Subcutaneous abdominal adipose tissue (tissue), 5 donors: Measurements from ENCODE around the gene OR6N2.

Experiments used
- H3K27ac ChIP-seq: one replicate; pipeline ENCODE4 v1.7.0; 2013; ENCODE audit warnings: low read depth, mild to moderate bottlenecking, inconsistent platforms, low read length, moderate library complexity
- H3K27me3 ChIP-seq, 5 donors: one replicate each; pipeline ENCODE4 v1.7.0; 2013; ENCODE audit warnings: low read length in 5 of 5, inconsistent platforms in 1 of 5; ENCODE audit not compliant: control insufficient read depth in 5 of 5, insufficient read depth in 4 of 5
- H3K36me3 ChIP-seq, 5 donors: one replicate each; pipeline ENCODE4 v1.7.0; 2013; ENCODE audit warnings: low read length in 5 of 5; ENCODE audit not compliant: control insufficient read depth in 5 of 5, insufficient read depth in 5 of 5
- H3K4me1 ChIP-seq, 5 donors: one replicate each; pipeline ENCODE4 v1.7.0; 2013; ENCODE audit warnings: low read length in 5 of 5, mild to moderate bottlenecking in 3 of 5, moderate library complexity in 1 of 5; ENCODE audit not compliant: control insufficient read depth in 5 of 5, insufficient read depth in 5 of 5
- H3K4me3 ChIP-seq, 5 donors: one replicate each; pipeline ENCODE4 v1.7.0; 2013; ENCODE audit warnings: low read length in 5 of 5, low read depth in 1 of 5
- H3K9ac ChIP-seq, 5 donors: one replicate each; pipeline ENCODE4 v1.7.0; 2013; ENCODE audit warnings: low read length in 5 of 5, mild to moderate bottlenecking in 4 of 5, moderate library complexity in 3 of 5
- H3K9me3 ChIP-seq, 5 donors: one replicate each; pipeline ENCODE4 v1.7.0; 2013; ENCODE audit warnings: low read length in 5 of 5; ENCODE audit not compliant: control insufficient read depth in 5 of 5
- donor health status: healthy.
- donor health status: healthy.
- donor health status: healthy.
- donor health status: healthy.
- donor health status: healthy.

The OR6N2 gene

GRCh38 chr1:158810311-158810710, 29.3 kb upstream of the OR6N2 start:
- no peak overlapping the region for H3K4me3 ChIP-seq
- no peak overlapping the region for H3K9ac ChIP-seq
- peaks cover 0 to 15% (median 5%) of the 10 kb centered on the region in 5 donors for H3K4me1 ChIP-seq
- H3K36me3 ChIP-seq = no peaks in the 10 kb centered on the region
- H3K27me3 ChIP-seq = no peaks in the 10 kb centered on the region
- no peak overlapping the region for H3K27ac ChIP-seq
- H3K9me3 ChIP-seq = no peaks in the 10 kb centered on the region

GRCh38 chr1:158809862-158810261, 28.9 kb upstream of the OR6N2 start:
- Histone ChIP-seq H3K9me3 (no peaks in the 10 kb centered on the region), H3K27me3 (no peaks in the 10 kb centered on the region), H3K4me3 (no peak overlapping the region), H3K27ac (no peak overlapping the region), H3K36me3 (no peaks in the 10 kb centered on the region), H3K9ac (no peak overlapping the region), H3K4me1 (peaks cover 0 to 15% (median 5%) of the 10 kb centered on the region in 5 donors)

GRCh38 chr1:158809256-158809655, 28.3 kb upstream of the OR6N2 start:
- Histone ChIP-seq H3K27ac (no peak overlapping the region), H3K4me3 (no peak overlapping the region), H3K9me3 (no peaks in the 10 kb centered on the region), H3K27me3 (no peaks in the 10 kb centered on the region), H3K36me3 (no peaks in the 10 kb centered on the region), H3K4me1 (peaks cover 0 to 15% (median 5%) of the 10 kb centered on the region in 5 donors), H3K9ac (no peak overlapping the region)

DNA sequence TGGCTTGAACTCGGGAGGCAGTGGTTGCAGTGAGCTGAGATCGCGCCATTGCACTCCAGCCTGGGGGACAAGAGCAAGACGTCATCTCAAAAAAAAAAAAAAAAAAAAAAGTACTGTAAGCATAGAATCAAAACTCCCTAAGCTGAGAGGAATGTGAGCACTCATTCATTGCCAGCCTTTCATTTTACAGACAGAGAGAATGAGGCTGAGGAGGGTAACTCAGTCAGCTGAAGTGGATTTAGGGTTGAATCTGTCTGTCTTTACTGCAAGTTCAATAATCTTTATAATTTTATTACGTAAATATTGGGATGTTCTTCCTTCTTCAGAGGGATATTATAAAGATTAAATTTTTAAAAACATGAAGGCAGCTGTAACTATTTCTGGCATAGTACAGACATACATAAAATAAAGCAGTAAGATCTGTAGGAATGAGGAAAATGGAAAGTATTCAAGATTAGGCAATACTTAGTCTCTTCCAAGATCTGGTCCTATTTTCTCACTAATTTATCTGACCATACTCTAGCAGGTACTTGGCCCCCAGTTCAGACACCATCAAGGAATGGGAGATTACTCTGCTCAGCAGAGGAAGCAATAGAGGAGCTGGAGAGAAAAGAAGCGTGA, 26.0 kb upstream of the OR6N2 start:
- H3K4me1 ChIP-seq = peaks cover 0 to 15% (median 5%) of the 10 kb centered on the region in 5 donors

GRCh38 chr1:158803678-158804077, 22.7 kb upstream of the OR6N2 start:
- Histone ChIP-seq H3K27ac (no peak overlapping the region), H3K9ac (no peak overlapping the region), H3K4me1 (peaks cover 0 to 7% (median 2%) of the 10 kb centered on the region in 5 donors), H3K36me3 (no peaks in the 10 kb centered on the region), H3K9me3 (no peaks in the 10 kb centered on the region), H3K27me3 (peaks cover 0 to 3% (median 0%) of the 10 kb centered on the region in 5 donors), H3K4me3 (no peak overlapping the region)

More for the DNA sequence above, 26.0 kb upstream of the OR6N2 start:
- no peaks in the 10 kb centered on the region for H3K27me3 ChIP-seq
- H3K9me3 ChIP-seq = no peaks in the 10 kb centered on the region
- H3K27ac ChIP-seq = no peak overlapping the region
- no peak overlapping the region for H3K4me3 ChIP-seq
- no peak overlapping the region for H3K9ac ChIP-seq
- no peaks in the 10 kb centered on the region for H3K36me3 ChIP-seq

- Histone ChIP-seq H3K27ac (no peak overlapping the region), H3K36me3 (no peaks in the 10 kb centered on the region), H3K4me3 (no peak overlapping the region), H3K9ac (no peak overlapping the region), H3K4me1 (no peaks in the 10 kb centered on the region), H3K9me3 (no peaks in the 10 kb centered on the region), H3K27me3 (peaks cover 0 to 3% (median 0%) of the 10 kb centered on the region in 5 donors)
Measured at GRCh38 chr1:158801396-158801795, 20.4 kb upstream of the OR6N2 start.

DNA sequence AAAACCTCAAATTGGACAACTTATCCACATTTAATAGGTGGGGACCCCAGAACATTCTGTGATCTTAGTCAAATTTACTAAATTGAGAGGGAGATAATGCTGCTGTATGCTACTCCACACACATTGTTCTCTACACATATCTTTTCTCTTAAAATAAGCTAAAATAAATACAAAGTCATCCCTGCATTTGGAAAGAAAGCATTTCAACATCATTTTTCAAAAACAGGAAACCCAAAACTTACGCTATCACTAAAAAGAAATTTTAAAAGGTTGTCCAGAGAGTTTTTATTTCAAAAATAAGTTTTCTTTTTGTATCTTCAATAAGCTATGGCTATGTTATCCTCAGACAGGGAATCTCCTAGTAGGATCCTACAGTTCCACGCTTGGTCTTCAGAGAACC, 19.5 kb upstream of the OR6N2 start:
- Histone ChIP-seq H3K9me3 (no peaks in the 10 kb centered on the region), H3K27ac (no peak overlapping the region), H3K4me3 (no peak overlapping the region), H3K36me3 (no peaks in the 10 kb centered on the region), H3K27me3 (peaks cover 0 to 3% (median 0%) of the 10 kb centered on the region in 5 donors), H3K4me1 (peaks cover 0 to 2% (median 0%) of the 10 kb centered on the region in 5 donors), H3K9ac (no peak overlapping the region)

GRCh38 chr1:158799689-158800088, 18.7 kb upstream of the OR6N2 start:
- Histone ChIP-seq H3K4me3 (no peak overlapping the region), H3K9ac (no peak overlapping the region), H3K27me3 (peaks cover 0 to 3% (median 0%) of the 10 kb centered on the region in 5 donors), H3K4me1 (peaks cover 0 to 11% (median 0%) of the 10 kb centered on the region in 5 donors), H3K36me3 (no peaks in the 10 kb centered on the region), H3K27ac (no peak overlapping the region), H3K9me3 (no peaks in the 10 kb centered on the region)

DNA sequence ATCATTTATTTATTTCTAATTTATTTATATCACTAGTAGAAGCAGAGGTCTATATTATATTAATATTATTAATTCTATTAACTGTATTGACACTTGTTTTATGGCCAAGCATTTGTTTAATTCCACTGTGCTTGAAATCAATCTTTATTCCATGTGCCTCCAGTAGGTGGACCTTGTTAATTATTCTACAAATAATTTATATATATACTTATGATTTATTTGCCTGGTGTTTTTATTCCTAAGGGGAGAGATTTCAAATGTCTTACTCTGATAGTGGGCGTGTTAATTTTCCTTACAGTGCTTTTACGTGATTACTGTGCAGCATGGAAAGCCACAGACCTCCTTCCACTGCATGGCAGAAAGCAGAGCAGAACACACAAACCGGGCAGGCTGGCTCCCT, 17.5 kb upstream of the OR6N2 start:
- H3K36me3 ChIP-seq = no peaks in the 10 kb centered on the region
- H3K9ac ChIP-seq = no peak overlapping the region
- H3K4me1 ChIP-seq = peaks cover 0 to 12% (median 0%) of the 10 kb centered on the region in 5 donors
- H3K27me3 ChIP-seq = peaks cover 0 to 3% (median 0%) of the 10 kb centered on the region in 5 donors
- no peak overlapping the region for H3K27ac ChIP-seq
- H3K9me3 ChIP-seq = no peaks in the 10 kb centered on the region
- no peak overlapping the region for H3K4me3 ChIP-seq

DNA sequence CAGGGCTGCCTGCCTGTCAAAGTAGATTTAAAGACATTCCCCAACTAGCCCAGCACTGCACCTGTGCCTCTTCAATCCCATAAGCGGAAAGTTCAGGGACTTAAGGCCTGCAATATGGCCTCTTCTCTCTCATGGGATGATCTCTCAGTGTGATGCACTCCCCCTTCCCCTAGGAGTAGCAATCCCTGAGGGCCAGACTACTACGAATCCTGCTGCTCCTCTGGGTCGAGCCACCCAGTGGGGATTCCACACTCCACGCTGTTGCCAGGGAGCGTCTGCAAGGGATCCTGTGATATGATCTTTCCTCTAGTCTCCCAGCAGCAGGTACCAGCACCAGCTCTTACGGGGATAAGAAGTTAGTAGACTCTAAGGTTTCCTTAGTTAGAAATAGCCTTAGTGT, 13.2 kb upstream of the OR6N2 start:
- Histone ChIP-seq H3K4me3 (no peak overlapping the region), H3K4me1 (peaks cover 0 to 12% (median 0%) of the 10 kb centered on the region in 5 donors), H3K9ac (no peak overlapping the region), H3K36me3 (no peaks in the 10 kb centered on the region), H3K27me3 (no peaks in the 10 kb centered on the region), H3K27ac (no peak overlapping the region), H3K9me3 (no peaks in the 10 kb centered on the region)
